ENCODE measurements around the gene MYH7. TPM values are rescaled to one million over a fixed set of nuclear protein-coding genes. Genes with fewer than 3 reads are reported as not detected.

MYH7 gene
- total and polyA plus RNA-seq, 3 donors from 2014 or later = 0.87 to 51.3 (median 1.3) TPM

GRCh38 chr14:23385642-23386265, 49.7 kb downstream of the MYH7 start:
- H3K36me3 ChIP-seq (ENCODE audit: low read depth, missing control alignments) = no peaks in the 10 kb centered on the region
- intact Hi-C loops (cut with DNase I; ENCODE audit: low total_unique reads) = no loop called here
- no peaks in the 10 kb centered on the region for H3K27me3 ChIP-seq
- WGBS, 2 donors = 97 to 100% methylated on average over 8 to 18 of the region's 18 CpGs
- no peak for TF ChIP-seq POLR2A (IDR thresholded peaks at IDR 0.05)
- TF ChIP-seq, protein P1, sequence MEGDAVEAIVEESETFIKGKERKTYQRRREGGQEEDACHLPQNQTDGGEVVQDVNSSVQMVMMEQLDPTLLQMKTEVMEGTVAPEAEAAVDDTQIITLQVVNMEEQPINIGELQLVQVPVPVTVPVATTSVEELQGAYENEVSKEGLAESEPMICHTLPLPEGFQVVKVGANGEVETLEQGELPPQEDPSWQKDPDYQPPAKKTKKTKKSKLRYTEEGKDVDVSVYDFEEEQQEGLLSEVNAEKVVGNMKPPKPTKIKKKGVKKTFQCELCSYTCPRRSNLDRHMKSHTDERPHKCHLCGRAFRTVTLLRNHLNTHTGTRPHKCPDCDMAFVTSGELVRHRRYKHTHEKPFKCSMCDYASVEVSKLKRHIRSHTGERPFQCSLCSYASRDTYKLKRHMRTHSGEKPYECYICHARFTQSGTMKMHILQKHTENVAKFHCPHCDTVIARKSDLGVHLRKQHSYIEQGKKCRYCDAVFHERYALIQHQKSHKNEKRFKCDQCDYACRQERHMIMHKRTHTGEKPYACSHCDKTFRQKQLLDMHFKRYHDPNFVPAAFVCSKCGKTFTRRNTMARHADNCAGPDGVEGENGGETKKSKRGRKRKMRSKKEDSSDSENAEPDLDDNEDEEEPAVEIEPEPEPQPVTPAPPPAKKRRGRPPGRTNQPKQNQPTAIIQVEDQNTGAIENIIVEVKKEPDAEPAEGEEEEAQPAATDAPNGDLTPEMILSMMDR (IDR thresholded peaks at IDR 0.05) = no peak
- H3K27ac ChIP-seq = no peak overlapping the region
- peaks cover 7% of the 10 kb centered on the region for H3K4me1 ChIP-seq
- H3K4me3 ChIP-seq = no peak overlapping the region
- H3K9me3 ChIP-seq = no peaks in the 10 kb centered on the region
- DNase-seq = no peak

DNA sequence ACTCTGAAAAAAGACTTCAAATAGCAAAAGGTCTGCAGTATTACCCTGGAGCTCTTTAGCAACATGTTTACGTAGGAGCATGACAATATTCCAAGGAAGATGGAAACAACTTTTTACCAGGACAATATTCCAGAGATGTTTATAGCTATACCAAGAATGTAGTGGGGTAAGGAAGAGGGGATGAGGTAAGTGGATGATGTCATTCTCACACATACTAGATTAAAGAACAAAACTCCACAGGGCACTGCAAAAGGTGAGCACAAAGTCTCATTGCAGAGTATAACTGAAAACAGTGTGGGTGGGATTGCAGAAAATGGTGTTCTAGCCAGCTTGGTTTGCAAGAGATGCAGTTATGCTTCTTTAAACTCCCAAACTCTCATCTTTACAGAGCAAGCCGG, 50.2 kb downstream of the MYH7 start:
- DNase-seq = no peak
- no peaks in the 10 kb centered on the region for H3K36me3 ChIP-seq (ENCODE audit: low read depth, missing control alignments)
- no peak for TF ChIP-seq POLR2A (IDR thresholded peaks at IDR 0.05)
- TF ChIP-seq, protein P1 (IDR thresholded peaks at IDR 0.05) = no peak
- no peak overlapping the region for H3K27ac ChIP-seq
- H3K9me3 ChIP-seq = no peaks in the 10 kb centered on the region
- no peaks in the 10 kb centered on the region for H3K27me3 ChIP-seq
- intact Hi-C loops (cut with DNase I; ENCODE audit: low total_unique reads) = no loop called here
- 84 to 90% methylated on average over 2 of the region's 2 CpGs for WGBS, 2 donors
- H3K4me3 ChIP-seq = no peak overlapping the region
- H3K4me1 ChIP-seq = peaks cover 7% of the 10 kb centered on the region

GRCh38 chr14:23384364-23385080, 50.9 kb downstream of the MYH7 start:
- intact Hi-C loops (cut with DNase I; ENCODE audit: low total_unique reads) = no loop called here
- Histone ChIP-seq H3K27me3 (no peaks in the 10 kb centered on the region), H3K4me3 (no peak overlapping the region), H3K9me3 (no peaks in the 10 kb centered on the region), H3K4me1 (peaks cover 7% of the 10 kb centered on the region), H3K27ac (no peak overlapping the region), H3K36me3 (ENCODE audit: low read depth, missing control alignments) (no peaks in the 10 kb centered on the region)
- no peak for TF ChIP-seq POLR2A (IDR thresholded peaks at IDR 0.05)
- TF ChIP-seq, protein P1 (IDR thresholded peaks at IDR 0.05) = no peak
- 74 to 84% methylated on average over 29 of the region's 29 CpGs for WGBS, 2 donors
- no peak for DNase-seq

DNA sequence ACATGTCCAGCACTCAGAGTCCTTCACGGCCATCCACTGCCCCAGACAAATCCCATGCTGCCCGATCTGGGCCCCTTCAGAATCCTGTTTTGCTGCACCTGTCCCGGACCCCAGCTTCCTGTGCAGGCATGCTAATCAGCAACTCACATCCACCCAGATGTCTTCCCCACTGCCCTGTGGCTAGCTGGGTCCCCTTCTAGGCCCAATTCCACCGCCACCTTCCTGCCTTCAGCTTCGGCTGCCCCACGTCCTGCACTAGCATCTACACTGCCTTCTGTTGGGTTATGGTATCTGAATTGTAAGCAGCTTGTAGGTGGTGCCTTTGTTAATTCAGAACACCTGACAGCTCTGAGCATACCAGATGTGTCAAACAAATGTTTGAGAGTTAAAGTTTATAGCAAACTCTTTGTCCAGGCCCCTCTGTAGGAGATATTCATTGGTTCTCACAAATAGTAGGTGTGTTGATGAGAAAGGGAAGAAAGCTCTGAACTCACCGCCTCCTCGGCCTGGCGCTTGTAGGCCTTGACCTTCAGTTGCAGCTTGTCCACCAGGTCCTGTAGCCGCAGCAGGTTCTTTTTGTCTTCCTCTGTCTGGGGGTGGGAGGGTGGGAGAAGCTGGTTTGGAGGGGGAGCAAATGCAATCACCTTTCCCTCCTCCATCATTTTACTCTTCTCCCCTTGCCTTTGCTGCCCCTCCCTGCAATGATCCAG, 52.6 kb downstream of the MYH7 start:
- Histone ChIP-seq H3K4me3 (no peak overlapping the region), H3K36me3 (ENCODE audit: low read depth, missing control alignments) (no peaks in the 10 kb centered on the region), H3K9me3 (no peaks in the 10 kb centered on the region), H3K4me1 (peaks cover 3% of the 10 kb centered on the region), H3K27me3 (no peaks in the 10 kb centered on the region), H3K27ac (no peak overlapping the region)
- 86 to 88% methylated on average over 10 of the region's 10 CpGs for whole genome bisulfite sequencing, 2 donors
- intact Hi-C loops (cut with DNase I; ENCODE audit: low total_unique reads) = no loop called here
- TF ChIP-seq, protein P1 (IDR thresholded peaks at IDR 0.05) = no peak
- DNase-seq = no peak
